Hematopoietic multipotent progenitor cell treated with erythropoietin and hydrocortisone succinate and interleukin-3 and kit ligand, for 17 days (in vitro differentiated cells): ENCODE measurements around the gene C1QL2.
A peak's percentile ranks its signal among the peaks of the same experiment; 100 is the strongest.

Experiments used
- DNase-seq: peaks from one replicate; pipeline ENCODE4 v3.0.0-alpha.2; 2015; ENCODE audit warnings: low spot score

C1QL2 gene

GRCh38 chr2:119179202-119179601 is 20.7 kb upstream of the C1QL2 start:
- DNase-seq, result no peak

GRCh38 chr2:119178776-119179175 is 20.2 kb upstream of the C1QL2 start:
- DNase-seq, result no peak

DNA sequence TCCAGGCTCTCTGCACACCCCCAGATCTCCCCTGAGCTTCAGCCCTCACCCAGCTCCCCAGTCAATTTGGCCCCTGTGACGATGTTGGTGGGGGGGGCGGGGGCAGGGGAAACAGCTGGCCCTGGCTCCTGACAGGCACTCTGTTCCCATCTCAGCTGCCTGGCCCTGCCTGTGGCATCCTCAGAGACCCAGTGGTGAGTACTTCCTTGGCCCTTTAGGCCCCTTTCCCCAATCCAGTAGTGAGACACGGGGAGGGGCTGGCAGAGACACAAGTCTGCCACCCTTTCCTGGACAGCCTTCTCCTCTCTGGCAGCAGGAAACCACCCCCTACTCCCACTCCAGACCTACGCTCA is 19.3 kb upstream of the C1QL2 start:
- DNase-seq, result no peak

GRCh38 chr2:119177171-119177837 is 18.8 kb upstream of the C1QL2 start:
- no peak for DNase-seq

GRCh38 chr2:119175517-119175916 is 17.0 kb upstream of the C1QL2 start:
- peak; percentile 28 for DNase-seq

DNA sequence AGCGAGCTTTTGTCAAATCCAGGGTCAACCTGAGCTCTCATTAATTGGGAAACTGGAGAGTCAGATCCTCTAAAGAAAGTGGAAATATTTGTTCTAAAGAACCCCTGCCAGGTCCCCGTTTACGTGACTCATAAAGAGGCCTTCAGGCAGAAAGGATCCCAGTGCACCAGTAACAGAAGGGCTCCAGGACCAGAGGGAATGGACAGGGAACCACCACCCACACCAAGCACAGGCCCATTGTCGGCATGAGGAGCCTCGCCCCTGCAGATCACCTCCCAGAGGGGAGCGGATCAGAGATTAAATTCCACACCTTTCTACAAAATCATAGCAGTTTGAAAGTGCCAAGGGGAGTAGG is 16.4 kb upstream of the C1QL2 start:
- DNase-seq, result no peak

DNA sequence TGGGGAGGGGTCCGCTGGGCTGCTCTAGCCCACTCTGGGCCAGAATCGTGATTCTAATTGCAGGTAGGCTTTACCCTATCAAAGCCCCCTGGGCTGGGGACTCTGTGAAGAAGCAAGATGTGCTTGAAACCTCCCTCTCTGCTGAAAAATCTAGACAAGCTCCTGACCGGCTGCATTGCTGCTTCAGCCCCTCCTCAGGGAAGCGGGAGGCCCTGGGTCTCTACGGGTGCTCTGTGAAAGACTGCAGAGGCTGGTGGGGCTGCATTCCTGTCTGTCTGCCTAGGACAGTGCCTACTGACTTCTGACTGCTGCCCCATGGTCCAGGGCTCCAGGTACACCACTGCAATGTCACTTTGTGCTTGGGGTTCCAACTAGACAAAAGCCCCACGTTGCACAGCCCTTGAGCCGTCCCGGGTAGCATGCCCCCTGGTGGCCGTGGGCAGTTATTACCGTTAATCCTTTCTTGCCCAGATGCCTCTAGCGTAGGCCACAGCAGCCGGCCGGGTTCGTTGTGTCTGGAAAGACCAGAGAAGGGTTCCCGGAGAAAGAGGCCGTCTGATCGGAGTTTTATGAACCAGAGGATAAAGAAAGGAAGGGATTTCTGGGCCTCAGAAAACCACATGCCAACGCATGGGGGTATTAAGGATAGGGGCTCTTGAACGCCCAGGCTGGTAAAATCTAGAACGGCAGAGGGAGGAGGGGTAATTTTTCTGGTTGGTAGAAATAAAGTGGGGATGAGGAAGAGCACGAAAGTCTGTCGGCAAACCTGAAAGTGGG is 15.9 kb upstream of the C1QL2 start:
- peak; percentile 62 for DNase-seq

GRCh38 chr2:119173556-119174060 is 15.1 kb upstream of the C1QL2 start:
- DNase-seq, result no peak

GRCh38 chr2:119170504-119170903 is 12.0 kb upstream of the C1QL2 start:
- no peak for DNase-seq

- DNase-seq, result no peak
Measured at GRCh38 chr2:119169717-119170116, 11.2 kb upstream of the C1QL2 start.

GRCh38 chr2:119160361-119160990 is 1.9 kb upstream of the C1QL2 start:
- DNase-seq, result no peak

DNA sequence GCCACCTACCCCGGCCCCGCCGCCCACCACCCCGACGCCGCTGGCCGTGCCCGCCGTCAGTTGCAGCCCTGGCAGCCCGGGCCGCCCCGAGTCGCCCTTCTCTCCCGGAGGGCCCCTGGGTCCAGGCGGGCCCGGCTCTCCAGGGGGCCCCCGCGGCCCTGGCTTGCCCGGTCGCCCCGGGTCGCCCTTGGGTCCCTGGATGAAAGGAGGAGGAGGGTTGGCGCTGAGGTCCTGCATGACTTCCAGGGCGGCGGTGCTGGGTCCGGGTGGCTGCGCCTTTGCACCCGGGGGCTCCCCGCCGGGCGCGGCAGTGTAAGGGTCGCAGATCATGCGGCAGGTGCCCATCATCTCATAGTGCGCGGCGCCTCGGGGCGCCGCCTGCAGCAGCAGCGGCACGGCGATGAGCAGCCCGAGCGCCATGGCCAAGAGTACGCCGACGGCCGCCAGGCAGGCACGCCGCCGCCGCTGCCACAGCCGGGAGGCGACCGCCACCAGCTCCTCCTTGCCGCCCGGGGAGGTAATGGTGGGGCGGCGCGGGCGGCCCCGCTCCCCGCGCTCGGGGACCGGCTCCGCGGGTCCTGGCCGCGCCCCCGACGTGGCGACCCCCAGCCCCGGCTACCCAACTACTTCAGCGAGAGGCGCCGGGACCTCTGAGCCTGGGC is 570 bp downstream of the C1QL2 start:
- DNase-seq, result no peak

DNA sequence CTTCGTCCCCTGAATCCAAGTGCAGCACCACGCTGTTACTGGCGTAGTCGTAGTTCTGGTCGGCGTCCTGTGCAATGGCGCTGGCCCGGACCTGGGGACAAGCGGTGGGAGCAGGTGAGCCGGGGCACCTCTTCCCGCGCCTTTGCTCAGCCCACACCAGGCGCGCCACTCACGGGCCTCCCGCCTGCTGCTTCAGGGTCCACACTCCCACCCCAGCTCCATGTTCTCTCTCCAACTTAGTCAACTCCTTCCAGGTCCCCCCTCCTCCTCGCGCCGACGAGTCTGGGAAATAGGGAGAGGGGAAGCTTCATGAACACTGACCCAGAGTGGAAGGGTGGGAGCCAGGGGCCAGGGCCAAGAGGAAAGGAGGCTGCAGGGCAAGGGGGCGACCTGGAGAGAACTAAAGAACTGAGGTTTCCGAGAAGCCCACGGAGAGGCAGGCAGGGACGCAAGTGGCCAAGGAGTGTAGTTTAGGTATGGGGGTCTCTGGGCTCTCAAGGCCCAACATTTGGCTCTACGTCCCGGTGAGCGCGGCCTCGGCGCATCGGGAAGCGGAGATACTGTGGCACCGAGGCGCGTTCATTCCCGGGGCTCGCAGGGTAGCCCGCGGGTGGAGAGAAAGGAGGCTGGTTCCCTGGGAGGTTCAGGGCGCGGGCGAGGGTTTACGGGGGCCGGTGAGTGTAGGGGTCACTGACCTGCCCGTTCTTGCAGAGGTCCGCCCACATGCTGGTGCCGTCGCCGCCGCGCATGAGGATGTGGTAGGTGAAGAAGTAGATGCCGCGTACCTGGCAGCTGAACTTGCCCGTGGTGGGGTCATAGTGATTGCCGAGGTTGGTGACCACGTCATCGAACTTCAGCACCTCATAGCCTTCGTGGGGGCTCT is 1.4 kb downstream of the C1QL2 start:
- DNase-seq, result no peak

DNA sequence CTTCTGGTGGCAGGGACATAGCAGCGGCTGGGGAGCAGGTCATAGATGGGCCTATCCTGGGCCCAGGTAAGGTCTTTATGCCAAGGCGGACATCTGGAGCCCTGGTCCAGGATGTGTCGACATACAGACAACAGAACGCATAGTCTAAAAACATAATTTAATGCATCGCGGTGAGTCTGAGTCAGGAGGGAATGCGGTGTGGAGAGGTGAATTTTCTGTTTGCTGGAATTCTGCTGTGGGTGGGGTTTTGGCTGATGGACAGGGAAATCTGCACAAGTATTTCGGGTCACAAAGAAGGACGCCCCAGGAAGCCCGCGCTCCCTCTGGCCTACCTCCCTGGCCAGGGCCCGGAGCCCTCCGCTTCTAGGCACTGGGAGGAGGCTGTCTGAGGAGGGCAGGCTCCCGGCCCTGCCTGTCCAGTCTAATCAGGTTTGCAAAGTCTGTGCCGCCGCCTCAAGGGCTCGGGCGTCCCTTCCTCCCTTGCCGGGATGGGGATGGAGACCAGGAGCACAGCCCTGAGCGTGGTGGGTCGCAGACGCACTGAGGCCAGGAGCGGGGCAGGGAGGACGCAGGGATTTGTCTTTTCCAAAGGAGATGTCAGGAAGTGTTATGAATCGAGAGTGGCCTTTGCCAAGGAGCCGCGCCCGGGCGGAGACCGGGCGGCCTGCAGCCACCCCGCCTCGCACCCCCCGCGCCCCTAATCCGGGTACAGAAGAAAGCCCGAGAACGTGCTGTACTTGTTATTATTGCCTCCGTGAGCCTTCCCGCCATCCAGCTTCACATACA is 2.3 kb downstream of the C1QL2 start:
- no peak for DNase-seq

GRCh38 chr2:119155633-119156032 is 2.9 kb downstream of the C1QL2 start:
- no peak for DNase-seq

GRCh38 chr2:119154076-119154475 is 4.5 kb downstream of the C1QL2 start:
- DNase-seq, result no peak

DNA sequence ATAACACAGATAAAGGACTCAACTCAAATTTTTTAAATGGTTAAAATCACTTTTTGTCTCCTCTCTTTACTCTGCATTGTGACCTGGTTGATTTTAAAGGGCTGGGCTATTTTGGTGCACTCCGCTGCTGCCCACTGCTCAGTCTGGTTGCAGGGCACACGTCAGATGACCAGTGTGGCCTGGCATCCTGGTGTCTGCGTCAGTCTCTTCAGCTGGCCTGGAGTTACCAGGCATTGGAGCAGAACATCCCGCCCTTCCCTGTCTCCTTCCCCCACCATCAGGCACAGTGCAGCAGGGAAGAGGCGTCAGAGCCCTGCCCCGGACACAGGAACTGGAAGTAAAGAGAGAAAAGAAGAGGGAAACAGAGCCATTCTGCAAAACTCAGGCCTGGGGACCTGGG is 8.9 kb downstream of the C1QL2 start:
- DNase-seq, result no peak

DNA sequence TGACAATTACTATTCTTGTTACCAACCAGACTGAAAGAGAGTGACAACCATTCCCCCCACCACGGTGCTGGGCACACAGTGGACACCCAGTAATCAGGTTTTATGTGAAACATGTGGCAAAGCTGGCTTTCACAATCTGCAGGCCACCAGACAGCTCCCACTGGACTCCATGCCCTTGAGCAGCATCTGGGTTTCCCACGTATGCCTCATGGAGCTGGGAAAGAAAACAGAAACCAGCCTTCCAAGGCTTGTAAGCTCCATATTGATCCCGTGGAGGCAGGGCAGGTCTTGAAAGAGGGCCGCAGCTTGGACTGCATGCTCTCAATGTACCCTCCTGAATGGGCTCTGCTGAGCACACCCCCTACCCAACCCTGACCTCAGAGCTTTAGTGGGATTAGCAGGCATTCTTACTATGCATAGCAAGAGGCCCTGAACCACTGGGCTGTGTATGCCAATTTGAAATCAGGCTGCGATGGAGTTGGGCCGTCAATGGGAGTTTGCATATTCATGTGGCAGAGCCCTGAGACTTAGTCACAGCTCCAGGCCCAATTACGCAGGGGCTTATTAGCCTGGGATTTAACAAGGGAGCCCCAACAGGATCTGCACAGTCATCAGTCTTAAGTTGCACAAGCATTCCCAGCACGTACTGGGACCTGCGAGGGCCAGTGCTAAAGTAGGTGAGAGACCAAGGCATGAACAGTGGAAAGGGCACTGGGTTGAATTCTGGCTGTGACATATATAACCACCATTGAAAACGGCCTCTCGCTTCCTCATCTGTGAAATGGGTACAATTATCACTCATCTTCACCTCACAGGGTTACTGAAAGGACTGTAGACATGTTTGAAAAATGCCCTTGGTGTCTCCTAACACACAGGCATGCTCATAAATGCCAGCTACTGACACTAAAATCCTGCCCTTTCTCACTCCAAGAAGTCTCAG is 10.5 kb downstream of the C1QL2 start:
- DNase-seq, result no peak

DNA sequence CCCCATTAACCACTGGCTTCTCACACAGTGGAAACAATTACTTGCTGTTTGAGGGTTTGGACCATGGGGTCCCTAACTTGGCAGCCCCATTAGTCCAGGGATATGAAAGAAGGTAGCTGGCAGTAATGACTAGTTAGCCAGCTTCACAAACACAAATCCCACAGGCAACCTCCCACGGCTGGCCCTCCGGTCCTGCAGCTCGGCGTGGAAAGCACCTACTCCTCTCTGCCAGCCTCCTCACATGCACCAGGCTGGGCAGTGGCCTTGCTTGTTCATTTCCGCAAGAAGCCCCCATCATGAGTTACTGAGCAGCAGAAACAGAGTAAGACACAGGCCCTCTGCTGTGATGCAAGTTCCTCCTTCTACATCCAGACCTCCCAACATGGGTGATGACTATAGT is 13.7 kb downstream of the C1QL2 start:
- DNase-seq, result no peak

DNA sequence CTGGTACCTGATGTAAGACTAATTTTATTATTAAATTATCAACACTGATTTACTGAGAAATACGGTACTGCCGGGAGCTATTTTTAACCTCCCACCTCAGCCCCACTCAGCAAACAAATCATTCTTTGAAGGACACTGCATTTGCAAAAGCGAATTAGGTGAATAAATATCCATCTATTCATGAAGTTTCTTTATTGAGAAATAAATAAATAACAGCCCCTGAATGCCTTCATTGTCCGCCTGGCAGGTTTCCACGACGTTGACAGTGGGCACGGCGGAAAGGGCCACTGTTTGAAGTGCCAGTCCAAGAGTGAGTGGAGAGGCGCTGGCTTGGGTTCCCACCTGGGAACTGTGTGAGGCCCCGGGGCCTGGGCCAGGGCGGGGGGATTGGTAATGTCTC is 15.7 kb downstream of the C1QL2 start:
- DNase-seq, result no peak
